Fibroblast of lung (primary cell): ENCODE measurements around the gene PLEKHH3. TPM values are rescaled to one million over a fixed set of nuclear protein-coding genes. Genes with fewer than 3 reads are reported as not detected.

Source experiments
- DNase-seq, 2 donors: peaks; one replicate each; pipeline versions ENCODE4 v3.0.0 to v3.0.0-alpha.2; 2010; ENCODE audit warnings: low read depth in 2 of 2
- H2AFZ ChIP-seq: 2 replicates; pipeline ENCODE4 v1.5.1; 2012; ENCODE audit warnings: low read length, control low read depth, inconsistent platforms
- H3K27ac ChIP-seq: 2 replicates; pipeline ENCODE4 v1.5.1; 2011; ENCODE audit warnings: low read length, control low read depth; ENCODE audit not compliant: insufficient read depth
- H3K27me3 ChIP-seq: 2 replicates; pipeline ENCODE4 v1.5.1; 2011; ENCODE audit warnings: mild to moderate bottlenecking, low read length; ENCODE audit not compliant: control insufficient read depth, insufficient read depth
- H3K36me3 ChIP-seq: 2 replicates; pipeline ENCODE4 v1.5.1; 2011; ENCODE audit warnings: low read length; ENCODE audit not compliant: control insufficient read depth, insufficient read depth
- H3K4me1 ChIP-seq: 2 replicates; pipeline ENCODE4 v1.5.1; 2011; ENCODE audit warnings: low read length; ENCODE audit not compliant: control insufficient read depth, insufficient read depth; ENCODE audit errors: extremely low read depth
- H3K4me2 ChIP-seq: 2 replicates; pipeline ENCODE4 v1.5.1; 2011; ENCODE audit warnings: low read length, control low read depth; ENCODE audit not compliant: insufficient read depth; ENCODE audit errors: extremely low read depth
- H3K4me3 ChIP-seq, 4 experiments: fragments of 200-600 bp in 1 of 4; sonication (generic) in 1 of 4; replicated peaks in 1 of 4; 2 replicates each; pipeline ENCODE4 v1.5.1; 2011 to 2016; ENCODE audit warnings: low read length in 4 of 4, low read depth in 3 of 4, mild to moderate bottlenecking in 3 of 4, control low read depth in 2 of 4, inconsistent platforms in 1 of 4, mixed read lengths in 1 of 4; ENCODE audit not compliant: insufficient read depth in 1 of 4; ENCODE audit errors: control extremely low read depth in 1 of 4
- H3K79me2 ChIP-seq: 2 replicates; pipeline ENCODE4 v1.5.1; 2012; ENCODE audit warnings: mild to moderate bottlenecking, low read length, inconsistent platforms; ENCODE audit not compliant: control insufficient read depth, insufficient read depth
- H3K9ac ChIP-seq: 2 replicates; pipeline ENCODE4 v1.5.1; 2011; ENCODE audit warnings: mild to moderate bottlenecking, low read length, control low read depth; ENCODE audit not compliant: insufficient read depth
- H3K9me3 ChIP-seq: 2 replicates; pipeline ENCODE4 v1.5.1; 2012; ENCODE audit warnings: low read depth, low read length; ENCODE audit not compliant: control insufficient read depth, insufficient read depth
- H4K20me1 ChIP-seq: 2 replicates; pipeline ENCODE4 v1.5.1; 2011; ENCODE audit warnings: low read length; ENCODE audit not compliant: control insufficient read depth, insufficient read depth; ENCODE audit errors: extremely low read depth
- EZH2 ChIP-seq: IDR thresholded peaks from 2 replicates; pipeline ENCODE4 v1.5.1; 2012; ENCODE audit warnings: low read length, control low read depth, mild to moderate bottlenecking; ENCODE audit errors: missing control alignments
- polyA plus RNA-seq, 2 donors: library from polyadenylated mRNA; depleted of rRNA in 1 of 2; stranded (reverse) in 1 of 2; unstranded in 1 of 2; fragments of >200 nt; gene quantifications; 2 replicates each; pipeline ENCODE4 v1.2.1, GENCODE V29; 2011 to 2012; ENCODE audit warnings: missing spikeins in 1 of 2
- total RNA-seq: library from RNA; depleted of rRNA; stranded (reverse); fragments of >200 nt; gene quantifications from 2 replicates; pipeline ENCODE4 v1.2.1, GENCODE V29; 2014
- TF ChIP-seq, protein P1 (sequence below), 2 donors: IDR thresholded peaks in 1 of 2; conservative IDR thresholded peaks in 1 of 2; 1 replicate in 1 of 2; 2 replicates in 1 of 2; pipeline ENCODE4 v1.5.1; 2011 to 2012; ENCODE audit warnings: low read length in 2 of 2, control low read depth in 1 of 2, inconsistent platforms in 1 of 2, low read depth in 1 of 2, mild to moderate bottlenecking in 1 of 2

PLEKHH3 gene
- total and polyA plus RNA-seq, 2 donors (not counting 1 experiment from before 2014, with no cell fraction given): 2.3 to 24.6 TPM

DNA sequence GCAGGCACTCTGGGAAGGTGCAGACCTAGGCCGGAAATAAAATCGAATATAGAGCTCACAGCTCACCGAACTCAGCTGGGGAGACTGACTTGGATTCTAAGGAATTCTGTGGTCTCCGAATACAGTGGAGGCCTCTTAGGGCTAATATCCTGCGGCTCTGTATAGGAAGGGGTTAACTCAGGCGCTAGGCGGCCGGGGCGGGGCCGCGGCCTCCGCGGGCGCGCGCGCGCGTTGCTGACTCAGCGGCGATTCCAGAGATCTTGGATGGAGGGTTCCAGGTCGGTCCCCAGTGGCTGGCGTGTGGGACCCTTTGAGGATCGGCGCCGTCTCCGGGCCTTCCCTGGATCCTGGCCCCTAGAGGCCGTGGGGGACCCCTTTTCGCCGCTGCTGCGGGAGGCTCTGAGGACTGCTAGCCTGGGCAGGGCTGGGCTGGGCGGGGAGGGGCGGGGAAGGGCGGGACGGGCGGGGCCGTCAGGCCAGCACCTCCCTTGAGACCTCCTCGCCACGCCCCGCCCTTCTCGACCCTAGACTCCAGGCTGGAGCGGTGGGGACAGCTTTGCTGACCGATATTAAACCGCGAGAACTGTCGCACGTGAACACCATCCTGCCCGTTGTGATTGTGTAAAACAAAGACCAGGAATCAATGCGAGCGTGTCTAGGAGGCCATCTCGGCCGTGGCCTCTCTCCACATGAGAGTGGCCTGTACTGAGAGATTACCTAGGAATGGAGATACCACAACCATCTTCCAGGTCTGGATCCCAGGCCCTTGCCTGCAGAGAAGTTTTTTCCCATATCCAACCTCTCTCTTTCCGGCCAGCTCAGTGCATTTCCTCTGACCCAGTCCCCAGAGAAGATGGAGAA lies 1.4 kb upstream of the PLEKHH3 start:
- Histone ChIP-seq H3K9me3 (no peaks in the 10 kb centered on the region), H3K79me2 (peaks cover 26% of the 10 kb centered on the region), H3K9ac (peak overlapping the region; percentile 69), H4K20me1 (no peaks in the 10 kb centered on the region), H2AFZ (peak overlapping the region; percentile 15), H3K4me2 (peak overlapping the region; percentile 86), H3K27me3 (no peaks in the 10 kb centered on the region), H3K4me1 (peaks cover 47% of the 10 kb centered on the region), H3K4me3 (peak overlapping the region; percentile 39 to 65 (median 55)), H3K27ac (peak overlapping the region; percentile 95), H3K36me3 (peaks cover 4% of the 10 kb centered on the region)
- DNase-seq: peak; percentile 76 to 87
- no peak for TF ChIP-seq EZH2
- TF ChIP-seq, protein P1, sequence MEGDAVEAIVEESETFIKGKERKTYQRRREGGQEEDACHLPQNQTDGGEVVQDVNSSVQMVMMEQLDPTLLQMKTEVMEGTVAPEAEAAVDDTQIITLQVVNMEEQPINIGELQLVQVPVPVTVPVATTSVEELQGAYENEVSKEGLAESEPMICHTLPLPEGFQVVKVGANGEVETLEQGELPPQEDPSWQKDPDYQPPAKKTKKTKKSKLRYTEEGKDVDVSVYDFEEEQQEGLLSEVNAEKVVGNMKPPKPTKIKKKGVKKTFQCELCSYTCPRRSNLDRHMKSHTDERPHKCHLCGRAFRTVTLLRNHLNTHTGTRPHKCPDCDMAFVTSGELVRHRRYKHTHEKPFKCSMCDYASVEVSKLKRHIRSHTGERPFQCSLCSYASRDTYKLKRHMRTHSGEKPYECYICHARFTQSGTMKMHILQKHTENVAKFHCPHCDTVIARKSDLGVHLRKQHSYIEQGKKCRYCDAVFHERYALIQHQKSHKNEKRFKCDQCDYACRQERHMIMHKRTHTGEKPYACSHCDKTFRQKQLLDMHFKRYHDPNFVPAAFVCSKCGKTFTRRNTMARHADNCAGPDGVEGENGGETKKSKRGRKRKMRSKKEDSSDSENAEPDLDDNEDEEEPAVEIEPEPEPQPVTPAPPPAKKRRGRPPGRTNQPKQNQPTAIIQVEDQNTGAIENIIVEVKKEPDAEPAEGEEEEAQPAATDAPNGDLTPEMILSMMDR (conservative IDR thresholded peaks at IDR 0.05 in 1 of 2, IDR thresholded peaks at IDR 0.05 in 1 of 2; ENCODE audit: low read depth in 1 of 2, low read length in 2 of 2): no peak

DNA sequence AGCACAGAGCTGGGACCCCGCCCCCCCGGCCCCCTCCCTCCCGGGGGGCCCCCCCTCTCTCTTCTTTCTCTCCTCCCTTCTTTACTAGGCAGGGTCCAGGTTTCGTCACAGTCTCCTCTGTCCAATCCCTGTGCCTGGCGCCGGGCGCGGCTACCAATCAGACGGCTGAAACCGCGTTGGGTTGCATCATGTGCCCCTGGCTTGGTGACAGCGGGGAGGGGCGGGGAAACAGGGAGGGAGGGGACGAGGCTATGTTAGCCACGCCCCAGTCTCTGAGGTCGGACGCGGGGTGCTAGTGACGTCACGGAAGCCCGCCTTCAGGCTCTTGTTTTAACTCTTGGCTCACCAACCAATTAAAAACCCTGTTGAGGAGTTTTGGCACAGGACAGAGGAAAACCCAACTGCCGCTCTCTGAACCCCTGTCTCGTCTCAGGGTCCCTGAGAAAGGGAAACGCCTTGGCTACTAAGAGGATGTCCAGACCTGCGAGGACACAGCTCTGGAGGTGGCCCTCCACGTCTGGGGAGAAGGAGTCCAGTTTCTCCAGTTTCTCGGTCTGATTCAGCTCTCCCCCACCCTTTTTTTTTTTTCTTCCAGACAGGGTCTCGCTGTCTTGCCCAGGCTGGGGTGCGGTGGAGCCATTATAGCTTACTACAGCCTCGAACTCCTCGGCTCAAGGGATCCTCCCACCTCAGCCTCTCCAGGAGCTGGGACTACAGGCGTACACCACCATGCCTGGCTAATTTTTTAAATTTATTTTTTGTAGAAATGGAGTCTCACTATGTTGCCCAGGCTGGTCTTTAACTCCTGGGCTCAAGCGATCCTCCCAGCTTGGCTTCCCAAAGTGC lies 441 bp upstream of the PLEKHH3 start:
- Histone ChIP-seq H3K79me2 (peaks cover 28% of the 10 kb centered on the region), H3K36me3 (peaks cover 10% of the 10 kb centered on the region), H3K27me3 (no peaks in the 10 kb centered on the region), H3K4me1 (peaks cover 47% of the 10 kb centered on the region), H3K9me3 (no peaks in the 10 kb centered on the region), H4K20me1 (no peaks in the 10 kb centered on the region), H3K4me3 (peak overlapping the region; percentile 59 to 94 (median 76)), H3K9ac (peak overlapping the region; percentile 77), H3K27ac (peak overlapping the region; percentile 95), H2AFZ (peak overlapping the region; percentile 87), H3K4me2 (peak overlapping the region; percentile 79)
- TF ChIP-seq, protein P1 (conservative IDR thresholded peaks at IDR 0.05 in 1 of 2, IDR thresholded peaks at IDR 0.05 in 1 of 2; ENCODE audit: low read depth in 1 of 2, low read length in 2 of 2): no peak
- no peak for TF ChIP-seq EZH2
- peak; percentile 99 to 100 for DNase-seq

DNA sequence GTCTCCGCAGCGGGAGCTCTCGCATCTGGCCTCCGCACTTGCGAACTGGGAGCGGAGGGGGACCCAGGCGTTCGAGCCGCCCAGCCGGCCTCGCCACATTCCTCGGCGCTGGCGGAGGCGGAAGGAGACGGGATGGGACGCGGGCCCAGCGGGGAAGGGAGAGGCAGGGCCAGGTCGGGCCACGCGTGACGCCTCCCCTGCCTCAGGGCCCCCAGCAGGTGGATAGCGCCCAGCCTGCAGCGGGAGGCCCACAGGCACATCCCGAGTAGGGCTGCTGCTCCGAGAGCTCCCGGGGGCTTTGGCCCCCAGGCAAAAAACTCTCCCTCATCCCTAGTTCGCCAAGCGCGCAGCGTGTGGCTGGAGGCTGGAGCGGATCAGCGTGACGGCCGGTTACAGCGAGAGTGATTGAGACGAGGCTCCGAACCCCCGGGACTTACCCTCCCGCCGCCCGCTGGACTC lies 800 bp downstream of the PLEKHH3 start:
- no peaks in the 10 kb centered on the region for H4K20me1 ChIP-seq
- H2AFZ ChIP-seq: no peak overlapping the region
- TF ChIP-seq EZH2: no peak
- TF ChIP-seq, protein P1 (conservative IDR thresholded peaks at IDR 0.05 in 1 of 2, IDR thresholded peaks at IDR 0.05 in 1 of 2; ENCODE audit: low read depth in 1 of 2, low read length in 2 of 2): no peak
- peak; percentile 50 to 66 for DNase-seq
- peaks cover 18% of the 10 kb centered on the region for H3K36me3 ChIP-seq
- H3K27ac ChIP-seq: peak overlapping the region; percentile 63
- H3K9me3 ChIP-seq: no peaks in the 10 kb centered on the region
- H3K4me3 ChIP-seq: peak overlapping the region; percentile 74 to 94 (median 82)
- peaks cover 42% of the 10 kb centered on the region for H3K4me1 ChIP-seq
- H3K4me2 ChIP-seq: peak overlapping the region; percentile 92
- H3K9ac ChIP-seq: peak overlapping the region; percentile 77
- H3K27me3 ChIP-seq: no peaks in the 10 kb centered on the region
- peaks cover 24% of the 10 kb centered on the region for H3K79me2 ChIP-seq
